H1 (cell line): Measurements from ENCODE around the gene RAPGEF5. TPM values are rescaled to one million over a fixed set of nuclear protein-coding genes. Genes with fewer than 3 reads are reported as not detected.

ENCODE experiments used
- RXRA ChIP-seq: IDR thresholded peaks from 2 replicates; pipeline ENCODE4 v1.6.1; 2011; ENCODE audit warnings: low read depth, mild to moderate bottlenecking, low read length, moderate library complexity; ENCODE audit not compliant: insufficient read depth
- polyA plus RNA-seq, 7 experiments: library from polyadenylated mRNA; depleted of rRNA in 3 of 7; stranded (reverse) in 5 of 7; unstranded in 2 of 7; fragments of >200 nt in 5 of 7; fragments of 200-250 nt in 2 of 7; gene quantifications; 1 replicate in 5 of 7; 2 replicates in 1 of 7; 4 replicates in 1 of 7; pipeline versions ENCODE4 v1.2.1 to v1.2.3, GENCODE V29; 2011 to 2013; ENCODE audit warnings: missing spikeins in 2 of 7, mixed read lengths in 2 of 7
- total RNA-seq: library from RNA; stranded (reverse); fragmentation: NEBNext Ultra II Directional; extraction: Animal tissue kit (Norgen Biotek cat#: 25700); gene quantifications from 2 replicates; pipeline ENCODE4 v1.2.1, GENCODE V29; 2021
- TF ChIP-seq, protein P1 (sequence below), 3 experiments: IDR thresholded peaks; 1 replicate in 2 of 3; 2 replicates in 1 of 3; pipeline versions ENCODE4 v1.5.1 to v1.6.1; 2011; ENCODE audit warnings: low read length in 3 of 3, mild to moderate bottlenecking in 3 of 3, inconsistent platforms in 2 of 3, low read depth in 1 of 3, moderate library complexity in 1 of 3; ENCODE audit not compliant: insufficient read depth in 1 of 3; ENCODE audit errors: control extremely low read depth in 1 of 3

The RAPGEF5 gene
- total and polyA plus RNA-seq, 2 of the 8 experiments (the other 6 are each of a cell fraction or from before 2014, with no cell fraction given) = 4.4 to 22.9 TPM

DNA sequence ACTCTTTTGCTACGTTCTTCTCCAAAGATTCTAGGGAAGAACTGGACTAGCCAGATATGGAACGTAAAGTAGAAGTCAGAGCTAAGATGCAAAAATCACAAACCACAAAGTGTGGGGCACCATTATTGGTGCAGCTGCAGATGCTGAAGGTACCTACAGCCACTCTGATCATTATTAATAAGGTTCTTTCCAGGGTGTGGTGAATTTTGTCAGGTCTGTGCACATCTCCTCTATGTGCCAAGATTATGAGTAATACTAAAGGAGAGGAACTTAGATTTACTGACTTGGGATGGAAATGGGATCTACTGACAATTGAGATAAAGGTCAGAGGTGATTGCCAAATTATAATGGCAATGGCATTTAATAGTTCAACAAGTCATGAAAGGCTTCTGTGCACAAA, 148.2 kb downstream of the RAPGEF5 start (continued):
- TF ChIP-seq RXRA = no peak
- TF ChIP-seq, protein P1, sequence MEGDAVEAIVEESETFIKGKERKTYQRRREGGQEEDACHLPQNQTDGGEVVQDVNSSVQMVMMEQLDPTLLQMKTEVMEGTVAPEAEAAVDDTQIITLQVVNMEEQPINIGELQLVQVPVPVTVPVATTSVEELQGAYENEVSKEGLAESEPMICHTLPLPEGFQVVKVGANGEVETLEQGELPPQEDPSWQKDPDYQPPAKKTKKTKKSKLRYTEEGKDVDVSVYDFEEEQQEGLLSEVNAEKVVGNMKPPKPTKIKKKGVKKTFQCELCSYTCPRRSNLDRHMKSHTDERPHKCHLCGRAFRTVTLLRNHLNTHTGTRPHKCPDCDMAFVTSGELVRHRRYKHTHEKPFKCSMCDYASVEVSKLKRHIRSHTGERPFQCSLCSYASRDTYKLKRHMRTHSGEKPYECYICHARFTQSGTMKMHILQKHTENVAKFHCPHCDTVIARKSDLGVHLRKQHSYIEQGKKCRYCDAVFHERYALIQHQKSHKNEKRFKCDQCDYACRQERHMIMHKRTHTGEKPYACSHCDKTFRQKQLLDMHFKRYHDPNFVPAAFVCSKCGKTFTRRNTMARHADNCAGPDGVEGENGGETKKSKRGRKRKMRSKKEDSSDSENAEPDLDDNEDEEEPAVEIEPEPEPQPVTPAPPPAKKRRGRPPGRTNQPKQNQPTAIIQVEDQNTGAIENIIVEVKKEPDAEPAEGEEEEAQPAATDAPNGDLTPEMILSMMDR (IDR thresholded peaks at IDR 0.05; ENCODE audit: control extremely low read depth in 1 of 3, insufficient read depth in 1 of 3, low read depth in 1 of 3, low read length in 3 of 3) = no peak
